Activated T-helper 1 cell treated with anti-CD3 and anti-CD28 coated beads, Interleukin-2, amount 50 U/mL, for 16 hours (primary cell): Measurements from ENCODE around the gene F2RL3.
"Not testable (repeated sequence)": the region's sequence is repeated elsewhere in the genome, so short reads cannot be mapped to it uniquely, and the experiment has no call there.

Experiments
- DNase-seq, 2 donors: peaks; one replicate each; pipeline ENCODE4 v3.0.0-alpha.2; 2020; ENCODE audit warnings: low read depth in 1 of 2, low spot score in 1 of 2

Gene F2RL3

DNA sequence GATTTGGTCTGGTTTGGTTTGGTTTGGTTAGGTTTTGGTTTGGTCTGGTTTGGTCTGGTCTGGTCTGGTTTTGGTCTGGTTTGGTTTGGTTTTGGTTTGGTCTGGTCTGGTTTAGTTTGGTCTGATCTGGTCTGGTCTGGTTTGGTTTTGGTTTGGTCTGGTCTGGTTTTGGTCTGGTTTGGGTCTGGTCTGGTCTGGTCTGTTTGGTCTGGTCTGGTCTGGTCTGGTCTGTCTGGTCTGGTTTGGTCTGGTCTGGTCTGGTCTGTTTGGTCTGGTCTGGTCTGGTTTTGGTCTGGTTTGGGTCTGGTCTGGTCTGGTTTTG lies 13.9 kb upstream of the F2RL3 start:
- not testable (repeated sequence) for DNase-seq

DNA sequence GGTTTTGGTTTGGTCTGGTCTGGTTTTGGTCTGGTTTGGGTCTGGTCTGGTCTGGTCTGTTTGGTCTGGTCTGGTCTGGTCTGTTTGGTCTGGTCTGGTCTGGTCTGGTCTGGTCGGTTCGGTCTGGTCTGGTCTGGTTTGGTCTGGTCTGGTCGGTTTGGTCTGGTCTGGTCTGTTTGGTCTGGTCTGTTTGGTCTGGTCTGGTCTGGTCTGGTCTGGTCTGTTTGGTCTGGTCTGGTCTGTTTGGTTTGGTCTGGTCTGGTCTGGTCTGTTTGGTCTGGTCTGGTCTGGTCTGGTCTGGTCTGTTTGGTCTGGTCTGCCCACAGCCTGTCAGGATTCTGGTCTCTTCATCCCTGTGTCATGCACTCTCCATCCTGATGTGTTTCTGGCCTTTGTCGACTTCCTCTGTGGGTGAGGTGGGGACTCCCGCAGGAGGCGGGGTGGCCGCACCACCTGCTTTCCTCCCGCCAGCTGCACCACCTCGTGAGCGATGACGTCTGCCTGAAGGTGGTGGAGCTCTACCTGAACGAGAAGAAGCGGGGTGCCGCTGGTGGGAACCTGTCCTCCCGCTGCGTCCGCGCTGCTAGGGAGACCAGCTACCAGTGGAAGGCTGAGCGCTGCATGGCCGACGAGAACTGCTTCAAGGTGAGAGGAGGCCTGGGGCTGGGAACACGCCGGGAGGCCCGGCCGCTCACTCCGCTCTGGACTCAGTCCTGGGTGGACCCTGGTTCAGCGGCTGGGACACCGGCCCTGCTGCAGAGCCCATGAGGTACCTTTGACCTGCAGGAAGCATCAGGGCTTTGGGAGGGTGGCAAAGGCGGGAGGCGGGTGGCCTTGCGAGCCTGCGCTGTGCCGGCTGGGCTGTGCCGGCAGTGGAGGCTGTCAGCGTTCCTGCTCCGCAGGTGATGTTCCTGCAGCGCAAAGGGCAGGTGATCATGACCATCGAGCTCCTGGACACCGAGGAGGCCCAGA lies 12.9 kb upstream of the F2RL3 start:
- DNase-seq = no peak

DNA sequence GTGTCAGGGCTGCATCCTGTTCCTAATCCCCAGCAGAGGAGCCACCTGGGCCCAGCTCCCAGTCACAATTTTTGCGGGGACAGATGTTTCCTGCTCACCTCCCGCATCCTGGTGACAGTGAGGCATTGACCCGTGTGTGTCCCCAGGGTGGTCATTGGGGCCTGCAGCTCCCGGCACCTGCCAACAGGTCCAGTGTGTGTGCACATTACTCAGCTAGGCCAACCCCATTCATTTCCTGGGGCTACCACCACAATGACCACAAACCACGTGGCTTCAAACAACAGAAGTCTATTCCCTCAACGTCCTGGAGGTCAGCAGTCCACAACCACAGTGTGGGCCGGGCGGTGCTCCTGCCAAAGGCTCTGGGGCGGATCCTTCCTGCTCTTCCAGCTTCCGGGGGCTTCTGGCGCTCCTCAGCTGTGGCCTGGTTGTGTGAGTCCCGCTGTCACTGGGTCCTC lies 11.9 kb upstream of the F2RL3 start:
- DNase-seq = no peak

DNA sequence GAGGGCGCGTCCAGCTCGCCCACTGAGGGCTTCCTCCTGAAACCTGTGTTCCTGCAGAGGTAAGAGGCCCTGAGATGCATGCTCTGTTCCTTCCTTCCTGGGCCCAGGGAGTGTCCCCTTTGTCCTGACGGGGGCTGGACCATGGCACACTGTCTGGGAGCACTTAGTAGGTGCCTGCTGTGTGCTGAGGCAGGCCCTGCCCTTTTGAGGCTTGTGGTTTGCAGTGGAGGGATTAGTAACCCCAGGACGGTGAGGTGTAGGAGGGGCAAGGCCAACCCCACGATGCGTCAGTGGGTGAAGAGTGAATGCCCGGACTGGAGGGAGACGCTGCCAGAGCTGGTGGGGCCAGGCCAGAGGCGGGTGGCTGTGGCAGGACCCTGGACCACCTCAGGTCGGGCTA lies 11.2 kb upstream of the F2RL3 start:
- no peak for DNase-seq

DNA sequence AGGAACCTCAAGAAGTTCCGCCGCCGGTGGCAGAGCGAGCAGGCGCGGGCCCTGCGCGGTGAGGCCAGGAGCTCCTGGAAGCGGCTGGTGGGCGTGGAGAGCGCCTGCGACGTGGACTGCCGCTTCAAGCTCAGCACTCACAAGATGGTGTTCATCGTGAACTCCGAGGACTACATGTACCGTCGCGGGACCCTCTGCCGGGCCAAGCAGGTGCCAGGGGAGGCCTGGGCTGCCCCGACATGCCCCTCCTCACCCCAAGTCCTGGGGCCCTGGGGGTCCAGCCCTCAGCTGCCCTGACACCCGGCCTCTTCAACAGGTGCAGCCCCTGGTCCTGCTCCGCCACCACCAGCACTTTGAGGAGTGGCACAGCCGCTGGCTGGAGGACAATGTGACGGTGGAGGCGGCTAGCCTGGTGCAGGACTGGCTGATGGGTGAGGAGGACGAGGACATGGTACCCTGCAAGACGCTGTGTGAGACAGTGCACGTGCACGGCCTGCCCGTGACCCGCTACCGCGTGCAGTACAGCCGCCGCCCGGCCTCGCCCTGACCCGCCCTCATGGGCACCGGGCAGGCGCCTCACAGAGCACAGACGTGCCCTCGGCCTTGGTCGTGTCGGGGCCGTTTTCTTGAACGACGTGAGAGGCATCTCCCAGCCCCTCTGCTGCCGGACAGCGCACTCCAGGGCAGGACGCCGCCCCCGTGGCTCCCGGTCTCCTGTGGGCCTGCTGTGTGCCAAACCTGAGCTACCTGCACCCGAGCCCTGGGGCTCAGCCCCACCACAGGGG lies 10.4 kb upstream of the F2RL3 start:
- no peak for DNase-seq

- DNase-seq = no peak
Measured at GRCh38 chr19:16880884-16881554, 7.8 kb upstream of the F2RL3 start.

- DNase-seq = no peak
Measured at GRCh38 chr19:16882146-16882545, 6.7 kb upstream of the F2RL3 start.

DNA sequence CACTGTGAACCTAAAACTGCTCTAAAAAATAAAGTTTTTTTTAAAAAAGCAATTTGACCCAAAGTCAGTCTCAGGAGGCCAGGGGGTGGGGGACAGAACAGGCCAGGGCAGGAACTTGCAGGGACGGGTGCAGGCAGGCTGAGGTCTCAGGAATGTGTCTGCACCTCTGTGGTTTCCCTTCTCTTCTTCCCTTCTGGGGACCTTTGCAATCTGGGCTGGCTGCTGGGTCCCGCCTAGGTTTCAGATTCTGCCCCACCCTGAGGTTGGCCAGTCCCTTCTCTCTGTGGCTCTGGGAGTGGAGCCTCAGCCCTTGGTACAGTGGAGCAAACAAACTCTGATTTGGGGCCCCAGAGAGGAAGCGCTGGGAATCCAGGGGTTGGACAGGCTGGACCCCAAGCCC lies 5.3 kb upstream of the F2RL3 start:
- no peak for DNase-seq

- DNase-seq = no peak
Measured at GRCh38 chr19:16885166-16885565, 3.6 kb upstream of the F2RL3 start.

DNA sequence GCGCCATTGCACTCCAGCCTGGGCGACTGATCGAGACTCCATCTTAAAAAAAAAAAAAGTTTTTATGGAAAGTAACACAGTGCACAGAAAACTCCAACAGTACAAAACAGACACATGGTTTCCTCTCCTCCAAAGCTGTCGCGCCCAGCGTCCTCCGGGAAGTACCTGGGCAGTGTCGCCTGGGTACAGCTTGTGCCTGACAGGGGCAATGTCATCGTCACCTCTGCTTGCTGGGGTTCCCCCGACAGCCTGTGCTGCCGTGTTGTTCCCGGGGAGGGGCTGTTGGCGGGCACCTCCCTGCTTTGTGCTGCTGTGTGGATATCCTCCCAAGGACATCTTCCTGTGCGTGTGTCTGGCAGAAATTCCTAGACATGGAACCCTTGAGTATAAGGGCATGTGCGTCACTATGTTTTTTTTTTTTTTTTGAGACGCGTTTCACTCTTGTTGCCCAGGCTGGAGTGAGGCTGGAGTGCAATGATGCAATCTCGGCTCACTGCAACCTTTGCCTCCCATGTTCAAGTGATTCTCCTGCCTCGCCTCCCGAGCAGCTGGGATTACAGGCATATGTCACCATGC lies 2.4 kb upstream of the F2RL3 start:
- DNase-seq = no peak

GRCh38 chr19:16887353-16888265 lies 1.2 kb upstream of the F2RL3 start:
- DNase-seq = no peak

- DNase-seq = no peak
Measured at GRCh38 chr19:16889366-16889882, 625 bp downstream of the F2RL3 start.

DNA sequence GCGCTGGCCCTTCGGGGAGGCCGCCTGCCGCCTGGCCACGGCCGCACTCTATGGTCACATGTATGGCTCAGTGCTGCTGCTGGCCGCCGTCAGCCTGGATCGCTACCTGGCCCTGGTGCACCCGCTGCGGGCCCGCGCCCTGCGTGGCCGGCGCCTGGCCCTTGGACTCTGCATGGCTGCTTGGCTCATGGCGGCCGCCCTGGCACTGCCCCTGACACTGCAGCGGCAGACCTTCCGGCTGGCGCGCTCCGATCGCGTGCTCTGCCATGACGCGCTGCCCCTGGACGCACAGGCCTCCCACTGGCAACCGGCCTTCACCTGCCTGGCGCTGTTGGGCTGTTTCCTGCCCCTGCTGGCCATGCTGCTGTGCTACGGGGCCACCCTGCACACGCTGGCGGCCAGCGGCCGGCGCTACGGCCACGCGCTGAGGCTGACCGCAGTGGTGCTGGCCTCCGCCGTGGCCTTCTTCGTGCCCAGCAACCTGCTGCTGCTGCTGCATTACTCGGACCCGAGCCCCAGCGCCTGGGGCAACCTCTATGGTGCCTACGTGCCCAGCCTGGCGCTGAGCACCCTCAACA lies 1.2 kb downstream of the F2RL3 start:
- DNase-seq = no peak

GRCh38 chr19:16890461-16891184 lies 1.8 kb downstream of the F2RL3 start:
- DNase-seq = no peak

DNA sequence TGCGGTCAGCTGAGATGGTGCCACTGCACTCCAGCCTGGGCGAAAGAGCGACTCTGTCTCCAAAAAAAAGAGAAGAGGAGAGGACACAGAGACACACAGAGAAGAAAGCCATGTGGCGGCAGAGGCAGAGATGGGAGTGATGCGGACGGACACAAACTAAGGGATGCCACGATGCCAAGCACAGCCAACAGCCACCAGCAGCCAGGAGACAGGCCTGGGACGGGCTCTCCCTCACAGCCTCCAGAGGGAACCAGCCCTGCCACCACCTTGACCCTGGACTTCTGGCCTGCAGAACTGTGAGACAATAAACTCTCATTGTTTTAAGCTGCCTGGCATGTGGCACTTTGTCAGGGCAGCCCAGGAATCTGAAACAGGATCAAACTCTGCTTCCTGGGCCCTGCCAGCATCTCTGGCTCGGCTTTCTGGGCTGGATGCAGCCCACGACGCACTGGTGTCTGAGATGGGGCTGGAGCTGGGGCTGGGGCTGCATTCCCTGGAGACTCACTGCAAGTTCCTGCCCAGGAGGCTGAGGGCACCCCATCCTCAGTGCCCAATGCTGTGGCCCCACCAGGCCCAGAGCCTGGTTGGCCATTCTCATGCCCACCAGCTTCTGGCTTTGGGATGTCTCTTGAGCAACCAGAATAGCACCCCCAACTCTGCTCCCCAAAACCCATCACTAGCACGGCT lies 3.0 kb downstream of the F2RL3 start:
- DNase-seq = no peak

GRCh38 chr19:16892436-16892835 lies 3.6 kb downstream of the F2RL3 start:
- DNase-seq = no peak

DNA sequence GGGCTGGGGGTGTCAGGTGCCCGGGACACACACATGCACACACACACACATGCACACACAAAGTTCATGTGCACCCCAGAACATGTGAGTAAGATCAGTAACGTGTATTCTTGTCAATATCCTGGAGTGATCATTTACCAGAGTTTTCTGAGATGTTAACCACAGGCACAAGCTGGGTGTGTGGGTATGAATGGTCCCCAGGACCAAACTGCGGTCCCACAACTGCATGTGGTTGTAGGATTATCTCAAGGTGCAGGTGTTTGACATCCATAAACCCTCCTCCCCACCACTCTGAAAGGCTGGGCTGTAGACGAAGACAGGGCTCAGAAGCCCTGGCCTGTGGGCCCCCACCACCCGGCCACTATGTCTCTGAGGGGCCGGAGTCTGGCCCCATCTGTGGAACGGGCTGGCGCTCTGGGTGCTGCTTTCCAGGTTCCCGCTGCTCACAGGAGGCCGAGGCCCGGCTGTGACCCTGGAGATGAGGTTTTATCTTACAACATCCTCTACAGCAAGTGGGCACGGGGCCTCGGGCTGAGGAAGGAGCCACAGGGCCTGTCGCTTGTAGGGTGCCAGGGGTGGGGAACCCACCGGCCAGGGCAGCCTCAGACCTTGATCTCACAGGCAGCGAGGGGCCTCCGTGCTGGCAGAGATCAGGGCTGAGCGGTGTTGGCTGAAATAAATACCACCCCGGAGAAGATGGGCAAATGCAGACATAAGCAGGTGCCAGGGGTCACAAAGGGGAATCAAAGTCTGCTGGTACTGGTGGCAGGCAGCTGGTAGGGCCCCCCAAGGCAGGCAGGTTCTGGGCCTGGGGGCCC lies 4.3 kb downstream of the F2RL3 start:
- DNase-seq = no peak

GRCh38 chr19:16893686-16893989 lies 4.8 kb downstream of the F2RL3 start:
- DNase-seq = no peak
